ENCODE measurements around the gene RNF113B.

RNF113B gene

DNA sequence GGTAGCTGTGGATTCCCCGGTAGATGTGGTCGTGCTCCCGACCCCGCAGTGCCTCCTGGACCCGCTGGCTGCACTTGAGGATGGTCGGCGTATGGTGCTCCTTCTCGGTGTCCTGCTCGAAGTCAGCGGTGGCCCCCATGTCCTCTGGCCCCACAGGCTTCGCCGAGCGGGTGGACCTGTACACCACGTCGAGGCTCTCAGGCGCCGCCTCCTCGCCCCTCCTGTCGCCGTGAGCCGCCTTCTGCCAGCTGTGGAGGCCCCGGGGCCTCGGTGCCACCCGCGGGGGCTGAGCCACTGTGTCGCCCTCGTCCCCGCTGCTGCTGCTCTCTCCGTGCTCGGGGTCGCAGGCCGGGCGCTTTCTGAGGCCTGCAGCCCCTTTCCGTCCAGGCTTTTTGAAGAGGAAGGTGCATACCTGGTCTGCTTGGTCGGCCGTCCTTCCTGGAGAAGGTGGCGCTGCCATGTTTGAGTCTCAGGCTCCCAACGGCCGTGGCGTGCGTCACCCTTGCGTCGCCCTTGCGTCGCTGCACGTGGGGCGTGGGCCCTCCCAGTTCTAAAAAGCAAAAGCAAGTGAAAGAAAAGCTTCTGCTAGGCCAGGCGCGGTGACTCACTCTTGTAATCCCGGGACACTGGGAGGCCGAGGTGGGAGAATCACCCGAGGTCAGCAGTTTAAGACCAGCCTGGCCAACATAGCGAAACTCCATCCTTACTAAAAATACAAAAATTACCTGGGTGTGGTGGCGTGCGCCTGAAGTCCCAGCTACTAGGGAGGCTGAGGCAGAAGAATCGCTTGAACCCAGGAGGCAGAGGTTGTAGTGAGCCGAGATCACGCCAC lies at the start of gene RNF113B:
Gene RNF113B, minus strand, starts transcription at position 493 of the 832 bp plus-strand sequence. Its CDS starts 33 bp downstream, at position 460.
- TF ChIP-seq, protein P1, sequence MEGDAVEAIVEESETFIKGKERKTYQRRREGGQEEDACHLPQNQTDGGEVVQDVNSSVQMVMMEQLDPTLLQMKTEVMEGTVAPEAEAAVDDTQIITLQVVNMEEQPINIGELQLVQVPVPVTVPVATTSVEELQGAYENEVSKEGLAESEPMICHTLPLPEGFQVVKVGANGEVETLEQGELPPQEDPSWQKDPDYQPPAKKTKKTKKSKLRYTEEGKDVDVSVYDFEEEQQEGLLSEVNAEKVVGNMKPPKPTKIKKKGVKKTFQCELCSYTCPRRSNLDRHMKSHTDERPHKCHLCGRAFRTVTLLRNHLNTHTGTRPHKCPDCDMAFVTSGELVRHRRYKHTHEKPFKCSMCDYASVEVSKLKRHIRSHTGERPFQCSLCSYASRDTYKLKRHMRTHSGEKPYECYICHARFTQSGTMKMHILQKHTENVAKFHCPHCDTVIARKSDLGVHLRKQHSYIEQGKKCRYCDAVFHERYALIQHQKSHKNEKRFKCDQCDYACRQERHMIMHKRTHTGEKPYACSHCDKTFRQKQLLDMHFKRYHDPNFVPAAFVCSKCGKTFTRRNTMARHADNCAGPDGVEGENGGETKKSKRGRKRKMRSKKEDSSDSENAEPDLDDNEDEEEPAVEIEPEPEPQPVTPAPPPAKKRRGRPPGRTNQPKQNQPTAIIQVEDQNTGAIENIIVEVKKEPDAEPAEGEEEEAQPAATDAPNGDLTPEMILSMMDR (IDR thresholded peaks at IDR 0.05), result no peak

DNA sequence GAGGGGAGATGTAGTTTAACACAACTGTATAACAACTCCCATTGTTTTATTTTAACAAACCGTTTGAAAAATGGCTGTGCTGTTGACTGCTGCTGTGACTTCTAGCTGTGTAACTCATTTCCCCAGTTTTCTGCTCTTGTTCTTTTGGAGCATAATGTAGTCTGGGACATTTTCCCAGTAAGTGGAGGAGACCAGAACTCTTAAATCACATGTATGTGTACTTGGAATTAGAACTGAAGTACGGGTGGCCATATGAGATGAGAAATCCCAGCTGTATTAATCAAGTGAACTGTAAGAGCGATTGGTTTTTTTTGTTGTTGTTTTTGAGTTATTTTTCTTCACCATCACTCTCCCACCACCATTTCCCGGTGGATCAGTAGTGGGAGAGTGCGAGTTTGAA lies 49.4 kb upstream of the RNF113B start:
- TF ChIP-seq, protein P1 (IDR thresholded peaks at IDR 0.05), result no peak

DNA sequence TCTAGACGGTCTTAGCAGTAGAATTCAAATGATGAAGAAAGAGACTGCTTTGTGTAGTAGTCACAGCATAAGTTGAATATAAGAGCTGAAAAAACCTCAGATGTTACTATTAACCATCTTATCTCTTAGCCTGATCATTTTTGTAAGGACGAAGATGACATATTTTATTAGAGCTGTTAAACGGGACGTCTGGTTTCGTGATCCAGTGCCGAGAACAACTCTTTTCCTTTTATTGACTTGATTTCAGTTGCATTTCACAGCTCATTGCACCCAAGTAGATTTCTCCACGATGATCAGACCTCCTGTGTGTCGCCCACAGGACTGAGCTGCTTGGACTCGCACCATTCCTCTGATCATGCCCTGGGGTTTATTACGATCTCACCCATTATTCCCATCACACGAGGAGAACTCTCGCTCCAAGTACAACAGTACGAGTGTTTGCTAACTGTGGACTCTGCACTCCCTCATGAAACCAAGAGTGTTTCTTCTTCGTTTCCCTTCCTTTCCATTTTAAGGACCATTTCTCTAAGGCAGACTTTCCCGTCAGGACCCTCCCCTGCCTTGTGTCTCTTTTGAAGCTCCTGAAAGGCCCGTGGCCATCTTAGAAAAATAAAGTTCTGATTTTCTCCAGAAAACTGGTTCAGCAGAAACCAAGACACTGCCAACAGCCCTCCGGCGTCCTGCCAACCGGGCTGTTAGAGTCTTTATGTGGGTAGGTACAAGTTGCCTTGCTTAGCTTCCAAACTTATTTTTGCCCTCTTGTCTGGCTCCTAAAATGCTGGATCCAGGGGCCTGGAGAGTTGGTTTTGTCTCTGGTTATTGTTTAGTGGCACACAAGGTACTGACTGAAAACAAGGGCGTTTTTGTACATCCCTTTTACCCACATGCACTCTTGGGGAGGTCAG lies 48.2 kb upstream of the RNF113B start:
- TF ChIP-seq, protein P1 (IDR thresholded peaks at IDR 0.05), result no peak

DNA sequence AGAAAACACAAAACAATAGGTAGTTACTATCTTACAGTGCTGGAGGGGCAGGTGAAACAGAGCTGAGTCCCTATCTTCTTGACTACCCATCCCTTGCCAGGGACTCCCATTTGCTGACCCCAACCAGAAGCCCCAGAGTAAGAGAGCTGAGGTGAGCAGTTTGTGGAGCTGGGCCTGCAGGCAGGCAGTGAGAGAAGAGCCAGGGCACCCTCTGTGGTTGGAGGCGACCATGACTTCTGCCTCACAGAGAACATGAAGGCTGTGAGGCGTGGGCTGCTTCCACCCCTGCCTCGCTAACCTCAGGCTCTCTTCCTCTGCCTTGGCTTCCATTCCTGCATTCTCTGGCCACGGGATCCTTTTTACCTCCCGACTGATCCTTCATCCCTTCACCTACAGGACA lies 47.5 kb upstream of the RNF113B start:
- TF ChIP-seq, protein P1 (IDR thresholded peaks at IDR 0.05), result no peak

DNA sequence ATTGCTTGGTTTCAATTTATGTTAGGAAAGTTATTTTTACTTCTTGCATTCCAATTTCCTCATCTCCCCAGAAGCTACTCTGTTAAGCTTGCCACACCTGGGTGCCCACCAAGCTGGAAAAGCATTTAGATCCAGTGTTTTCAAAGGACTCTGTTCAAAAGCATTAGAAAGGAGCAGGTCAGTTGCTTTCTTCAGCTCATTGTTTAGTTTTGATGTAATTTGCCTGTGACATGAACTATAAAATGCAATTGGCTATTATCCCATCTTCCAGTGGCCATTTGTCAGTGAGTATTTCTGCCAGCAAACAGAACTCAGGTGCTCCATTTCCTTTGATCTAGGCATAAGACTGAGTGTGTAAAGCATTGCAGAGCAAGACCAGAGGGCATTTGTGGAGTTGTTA lies 46.7 kb upstream of the RNF113B start:
- TF ChIP-seq, protein P1 (IDR thresholded peaks at IDR 0.05), result no peak

DNA sequence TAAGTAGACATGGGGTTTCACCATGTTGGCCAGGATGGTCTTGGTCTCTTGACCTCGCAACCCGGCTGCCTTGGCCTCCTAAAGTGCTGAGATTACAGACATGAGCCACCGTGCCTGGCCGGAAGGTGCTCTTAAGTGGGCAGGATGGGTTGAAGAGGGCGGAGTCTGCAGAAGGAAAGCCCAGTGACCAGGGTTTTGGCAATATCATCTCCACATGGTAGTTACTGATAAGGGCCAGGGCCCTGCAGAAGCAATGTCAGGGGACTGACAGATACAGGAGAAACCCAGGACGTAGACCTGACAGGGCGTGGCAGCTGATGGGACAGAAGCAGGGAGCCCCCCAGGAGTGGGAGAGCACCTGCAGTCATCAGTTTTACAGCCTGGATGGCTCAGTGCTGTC lies 45.7 kb upstream of the RNF113B start:
- TF ChIP-seq, protein P1 (IDR thresholded peaks at IDR 0.05), result no peak

DNA sequence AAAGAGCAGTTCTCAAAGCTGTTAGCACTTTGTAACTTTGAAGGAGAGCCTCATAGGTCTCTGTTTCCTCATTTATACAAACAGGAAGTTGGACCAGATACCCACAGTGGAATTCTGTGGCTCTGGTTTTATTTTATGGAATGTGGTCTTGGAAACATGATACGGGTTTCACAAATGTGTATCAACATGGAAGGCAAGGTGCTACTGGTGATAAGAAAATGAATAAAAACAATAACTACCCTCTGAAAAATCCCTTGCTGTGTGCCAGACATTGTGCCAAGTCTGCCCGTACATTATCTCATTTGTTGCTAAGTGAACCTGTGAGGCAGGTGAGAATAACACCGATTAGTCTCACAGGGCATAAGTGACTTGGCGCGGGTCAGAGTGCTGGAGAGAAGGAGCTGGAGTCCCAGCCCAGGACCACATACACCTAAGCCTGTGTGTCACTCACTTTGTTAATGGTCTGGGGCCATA lies 45.0 kb upstream of the RNF113B start:
- TF ChIP-seq, protein P1 (IDR thresholded peaks at IDR 0.05), result no peak

All from LNCAP (cell line).